ENCODE results near the gene UGT2B17.
"Not testable (repeated sequence)": the region's sequence is repeated elsewhere in the genome, so short reads cannot be mapped to it uniquely, and the experiment has no call there.

The UGT2B17 gene

GRCh38 chr4:68576272-68577125 is at the start of gene UGT2B17:
UGT2B17 (minus strand) TSS chr4:68576322; CDS start chr4:68568484, 7,838 bp downstream.
- no peak for DNase-seq (ENCODE audit: low read depth in 2 of 2)

- not testable (repeated sequence) for DNase-seq (ENCODE audit: low read depth in 2 of 2)
Observed at GRCh38 chr4:68622731-68623130, 46.6 kb upstream of the UGT2B17 start.

- no peak for DNase-seq (ENCODE audit: low read depth in 2 of 2)
Observed at GRCh38 chr4:68617003-68617698, 41.0 kb upstream of the UGT2B17 start.

GRCh38 chr4:68615699-68616422 is 39.7 kb upstream of the UGT2B17 start:
- DNase-seq (ENCODE audit: low read depth in 2 of 2), result no peak

- no peak for DNase-seq (ENCODE audit: low read depth in 2 of 2)
Observed at GRCh38 chr4:68613752-68614151, 37.6 kb upstream of the UGT2B17 start.

GRCh38 chr4:68606240-68606639 is 30.1 kb upstream of the UGT2B17 start:
- DNase-seq (ENCODE audit: low read depth in 2 of 2), result no peak

GRCh38 chr4:68599150-68599549 is 23.0 kb upstream of the UGT2B17 start:
- no peak for DNase-seq (ENCODE audit: low read depth in 2 of 2)

GRCh38 chr4:68597482-68597881 is 21.4 kb upstream of the UGT2B17 start:
- DNase-seq (ENCODE audit: low read depth in 2 of 2), result no peak

GRCh38 chr4:68594678-68595077 is 18.6 kb upstream of the UGT2B17 start:
- no peak for DNase-seq (ENCODE audit: low read depth in 2 of 2)

- DNase-seq (ENCODE audit: low read depth in 2 of 2), result no peak
Observed at GRCh38 chr4:68593112-68593511, 17.0 kb upstream of the UGT2B17 start.

GRCh38 chr4:68592673-68593072 is 16.6 kb upstream of the UGT2B17 start:
- no peak for DNase-seq (ENCODE audit: low read depth in 2 of 2)

- no peak for DNase-seq (ENCODE audit: low read depth in 2 of 2)
Observed at GRCh38 chr4:68591204-68591603, 15.1 kb upstream of the UGT2B17 start.

- no peak for DNase-seq (ENCODE audit: low read depth in 2 of 2)
Observed at GRCh38 chr4:68589790-68590189, 13.7 kb upstream of the UGT2B17 start.

- DNase-seq (ENCODE audit: low read depth in 2 of 2), result no peak
Observed at GRCh38 chr4:68582339-68582717, 6.2 kb upstream of the UGT2B17 start.

- no peak for DNase-seq (ENCODE audit: low read depth in 2 of 2)
Observed at GRCh38 chr4:68581383-68582338, 5.5 kb upstream of the UGT2B17 start.

GRCh38 chr4:68577590-68577989 is 1.5 kb upstream of the UGT2B17 start:
- no peak for DNase-seq (ENCODE audit: low read depth in 2 of 2)

GRCh38 chr4:68575636-68576035 is 486 bp downstream of the UGT2B17 start:
- DNase-seq (ENCODE audit: low read depth in 2 of 2), result not testable (repeated sequence)

GRCh38 chr4:68575081-68575480 is 1.0 kb downstream of the UGT2B17 start:
- no peak for DNase-seq (ENCODE audit: low read depth in 2 of 2)

- DNase-seq (ENCODE audit: low read depth in 2 of 2), result no peak
Observed at GRCh38 chr4:68572653-68573170, 3.4 kb downstream of the UGT2B17 start.

GRCh38 chr4:68570122-68570507 is 6.0 kb downstream of the UGT2B17 start:
- no peak for DNase-seq (ENCODE audit: low read depth in 2 of 2)
